GM21576 (cell line): ENCODE measurements around the gene LMX1B.

Experiments
- ATAC-seq: cut with Tn5 transposase; IDR thresholded peaks from one replicate; pipeline ENCODE4 v1.9.1; 2021; ENCODE audit warnings: mild to moderate bottlenecking, moderate library complexity; ENCODE audit not compliant: unreplicated experiment

The LMX1B gene

DNA sequence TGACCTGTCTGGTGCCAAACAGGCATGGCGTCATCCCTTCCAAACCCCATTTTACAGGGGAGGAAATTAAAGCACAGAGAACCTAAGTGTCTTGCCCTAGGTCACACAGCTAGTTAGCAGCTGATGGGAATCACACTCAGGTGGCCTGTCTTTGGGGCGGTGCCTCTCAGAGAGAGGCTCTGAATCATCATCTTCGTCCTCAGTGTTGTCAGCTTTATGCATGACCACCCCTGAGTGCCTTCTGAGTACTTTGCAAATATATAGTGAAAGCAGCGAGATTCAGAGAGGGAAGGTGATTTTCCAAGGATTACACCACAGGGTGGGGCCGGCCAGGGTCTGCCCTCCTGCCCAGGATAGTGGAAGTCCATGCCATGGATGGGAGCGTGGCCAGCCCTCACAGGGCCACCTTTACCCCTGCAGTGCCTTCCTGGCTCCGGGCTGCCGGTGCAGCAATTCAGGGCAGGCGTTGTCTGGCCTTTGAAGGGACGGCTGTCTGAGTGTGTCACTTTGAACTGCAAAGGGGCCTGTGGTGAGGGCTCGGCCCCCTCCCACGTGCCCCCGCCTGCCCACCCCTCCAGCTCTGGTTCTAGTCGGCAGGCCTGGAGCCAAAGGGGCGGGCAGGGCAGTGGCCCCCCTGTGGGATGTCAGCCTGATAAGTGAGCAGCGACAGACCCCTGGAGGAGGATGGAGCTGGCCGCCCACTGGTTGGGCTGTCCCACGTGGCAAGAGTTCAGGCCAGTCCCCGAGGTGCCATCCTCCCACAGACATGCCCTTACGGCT lies 16.9 kb downstream of the LMX1B start:
- ATAC-seq: no peak

DNA sequence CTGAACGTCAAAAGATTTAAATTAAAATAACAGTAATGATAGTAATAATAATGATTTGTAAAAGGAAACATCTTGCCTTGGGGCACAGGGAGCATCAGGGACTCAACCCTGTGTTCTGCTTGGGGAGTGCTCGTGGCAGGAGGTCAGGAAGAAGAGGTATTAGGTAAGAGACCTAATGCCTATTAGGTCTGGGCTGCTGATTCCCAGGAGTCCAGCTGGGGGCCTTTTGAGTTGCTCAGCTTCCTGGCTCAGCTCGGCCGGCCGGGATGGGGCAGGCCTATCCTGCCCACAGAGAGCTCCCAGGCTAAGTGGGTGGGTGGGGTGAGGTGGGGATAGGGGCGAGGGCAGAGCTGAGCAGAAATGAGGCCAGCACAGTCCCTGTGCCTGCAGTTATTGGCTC lies 17.5 kb downstream of the LMX1B start:
- ATAC-seq: no peak

GRCh38 chr9:126633881-126634558 lies 20.3 kb downstream of the LMX1B start:
- no peak for ATAC-seq

DNA sequence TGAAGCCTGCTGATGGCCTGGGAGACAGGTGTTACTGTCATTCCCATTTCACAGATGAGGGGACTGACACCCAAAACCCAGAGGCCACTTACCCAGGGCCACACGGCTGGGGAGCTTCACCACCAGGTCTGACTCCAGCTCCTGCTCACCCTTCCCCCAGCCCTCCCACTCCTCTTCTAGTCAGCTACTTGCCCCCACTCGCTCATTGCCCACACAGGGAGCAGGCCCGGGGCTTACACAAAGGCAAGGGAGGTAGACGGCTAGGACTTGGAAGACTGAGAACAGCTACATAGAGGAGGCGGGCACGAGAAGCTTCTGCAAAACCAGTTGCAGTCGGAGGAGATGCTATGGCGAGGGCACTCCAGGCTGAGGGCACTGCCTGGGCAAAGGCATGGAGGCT lies 21.3 kb downstream of the LMX1B start:
- ATAC-seq: no peak

- no peak for ATAC-seq
Measured at GRCh38 chr9:126635661-126636439, 22.1 kb downstream of the LMX1B start.

GRCh38 chr9:126636983-126637798 lies 23.5 kb downstream of the LMX1B start:
- ATAC-seq: no peak

DNA sequence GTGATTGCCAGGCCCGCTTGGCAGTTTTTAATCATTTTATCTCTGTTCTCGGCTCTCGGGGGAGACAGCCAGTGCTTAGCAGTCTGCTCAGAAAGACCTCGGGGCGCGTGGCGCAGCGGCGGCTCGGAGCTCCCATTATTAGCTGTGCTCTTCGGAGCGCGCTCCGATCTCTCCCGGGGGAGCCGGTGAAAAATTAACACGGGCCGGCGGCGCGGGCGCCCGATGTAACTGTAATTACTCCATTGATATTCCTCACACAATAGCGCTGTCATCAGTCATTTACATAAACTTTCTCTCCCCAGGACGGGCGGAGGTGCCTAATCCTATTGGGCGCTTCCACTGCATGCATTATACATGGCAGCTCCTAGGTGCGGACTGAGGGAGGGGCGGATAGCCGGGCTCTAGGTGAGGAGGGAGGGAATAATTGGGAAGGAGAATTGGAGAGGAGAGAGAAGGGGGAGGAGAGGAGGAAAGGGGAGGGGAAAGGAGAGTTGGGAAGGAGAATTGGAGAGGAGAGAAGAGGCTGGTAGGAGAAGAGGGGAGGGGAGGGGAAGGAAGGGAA lies 24.9 kb downstream of the LMX1B start:
- ATAC-seq: no peak

- ATAC-seq: no peak
Measured at GRCh38 chr9:126639318-126640000, 25.7 kb downstream of the LMX1B start.

- ATAC-seq: no peak
Measured at GRCh38 chr9:126641118-126641851, 27.6 kb downstream of the LMX1B start.

GRCh38 chr9:126642010-126642744 lies 28.4 kb downstream of the LMX1B start:
- no peak for ATAC-seq

GRCh38 chr9:126642839-126643238 lies 29.1 kb downstream of the LMX1B start:
- ATAC-seq: no peak

DNA sequence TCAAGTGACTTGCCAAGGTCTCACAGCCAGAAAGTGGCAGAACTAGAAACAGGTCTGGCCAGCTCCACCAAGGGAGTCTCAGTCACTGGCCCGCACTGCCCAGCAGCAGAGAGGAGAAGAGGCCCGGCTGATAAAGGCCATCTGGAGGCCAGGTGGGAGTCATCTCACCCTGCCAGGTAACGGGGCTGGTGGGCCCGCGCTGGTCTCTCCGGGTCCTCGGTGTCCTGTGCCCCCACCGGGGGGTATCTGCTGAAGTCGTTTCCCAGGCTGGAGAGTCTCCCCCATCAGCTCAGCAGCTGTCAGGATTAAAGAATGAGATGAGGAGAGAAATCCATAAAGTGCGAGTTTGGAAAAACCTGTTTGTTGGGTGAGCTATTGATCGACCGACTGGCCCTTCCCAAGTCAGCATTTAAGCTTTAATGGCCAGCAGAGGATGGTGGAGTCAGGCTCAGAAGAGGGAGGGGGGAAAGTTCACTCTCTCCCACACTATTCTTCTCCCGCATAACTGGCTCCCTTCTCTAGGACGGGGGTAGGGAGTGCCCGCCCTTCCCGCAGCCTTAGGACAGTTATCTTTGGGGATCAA lies 30.3 kb downstream of the LMX1B start:
- ATAC-seq: no peak

GRCh38 chr9:126646162-126646561 lies 32.4 kb downstream of the LMX1B start:
- no peak for ATAC-seq

DNA sequence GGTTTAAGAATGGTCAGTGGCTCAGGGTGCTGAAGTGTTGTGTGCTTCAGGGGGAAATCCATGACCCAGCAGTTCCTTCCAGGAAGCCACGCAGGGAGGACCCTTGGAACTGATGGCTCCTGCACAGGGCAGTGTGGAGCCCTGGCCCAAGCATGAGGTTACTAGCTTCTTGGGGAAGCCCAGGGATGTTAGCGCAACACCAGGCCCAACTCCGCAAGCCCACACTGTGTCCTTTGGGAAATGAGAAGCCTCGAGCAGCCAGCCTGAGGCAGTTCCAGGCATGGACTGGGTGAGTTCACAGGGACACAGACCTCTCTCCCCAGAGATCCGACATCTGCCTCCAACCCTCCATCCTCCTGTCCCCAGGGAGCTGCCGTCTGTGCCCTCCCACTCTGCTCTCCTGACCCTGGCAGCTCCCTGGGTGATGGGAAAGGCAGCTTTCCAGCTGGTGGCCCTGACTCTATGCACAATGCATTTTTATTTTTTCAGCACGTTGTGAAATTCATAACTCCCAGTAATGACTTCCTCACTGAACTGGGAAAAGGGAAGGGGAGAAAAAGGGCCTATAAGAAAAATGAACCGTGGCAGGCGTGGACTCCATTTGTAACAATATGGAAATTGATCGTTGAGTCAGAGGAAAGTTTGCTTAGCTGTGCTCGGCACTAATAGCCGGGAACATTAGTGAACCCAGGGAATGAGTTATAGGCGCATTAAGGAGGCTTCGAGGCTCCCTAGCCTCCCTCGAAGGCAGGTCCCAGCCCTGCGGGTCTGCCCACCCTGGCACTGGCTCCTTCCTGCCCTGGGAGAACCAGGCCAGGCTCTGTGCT lies 34.1 kb downstream of the LMX1B start:
- no peak for ATAC-seq

DNA sequence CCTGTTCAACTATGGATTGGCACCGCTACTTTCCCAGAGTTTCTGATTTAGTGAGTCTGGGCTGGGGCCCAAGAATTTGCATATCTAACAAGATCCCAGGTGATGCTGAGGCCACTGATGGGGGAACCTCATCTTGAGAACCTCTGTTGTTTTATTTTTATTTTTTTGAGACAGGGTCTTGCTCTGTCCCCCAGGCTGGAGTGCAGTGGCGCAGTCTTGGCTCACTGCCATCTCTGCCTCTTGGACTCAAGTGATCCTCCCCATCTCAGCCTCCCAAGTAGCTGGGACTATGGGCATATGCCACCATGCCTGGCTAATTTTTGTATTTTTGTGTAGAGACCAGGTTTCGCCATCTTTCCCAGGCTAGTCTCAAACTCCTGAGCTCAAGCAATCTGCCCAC lies 35.7 kb downstream of the LMX1B start:
- ATAC-seq: no peak

DNA sequence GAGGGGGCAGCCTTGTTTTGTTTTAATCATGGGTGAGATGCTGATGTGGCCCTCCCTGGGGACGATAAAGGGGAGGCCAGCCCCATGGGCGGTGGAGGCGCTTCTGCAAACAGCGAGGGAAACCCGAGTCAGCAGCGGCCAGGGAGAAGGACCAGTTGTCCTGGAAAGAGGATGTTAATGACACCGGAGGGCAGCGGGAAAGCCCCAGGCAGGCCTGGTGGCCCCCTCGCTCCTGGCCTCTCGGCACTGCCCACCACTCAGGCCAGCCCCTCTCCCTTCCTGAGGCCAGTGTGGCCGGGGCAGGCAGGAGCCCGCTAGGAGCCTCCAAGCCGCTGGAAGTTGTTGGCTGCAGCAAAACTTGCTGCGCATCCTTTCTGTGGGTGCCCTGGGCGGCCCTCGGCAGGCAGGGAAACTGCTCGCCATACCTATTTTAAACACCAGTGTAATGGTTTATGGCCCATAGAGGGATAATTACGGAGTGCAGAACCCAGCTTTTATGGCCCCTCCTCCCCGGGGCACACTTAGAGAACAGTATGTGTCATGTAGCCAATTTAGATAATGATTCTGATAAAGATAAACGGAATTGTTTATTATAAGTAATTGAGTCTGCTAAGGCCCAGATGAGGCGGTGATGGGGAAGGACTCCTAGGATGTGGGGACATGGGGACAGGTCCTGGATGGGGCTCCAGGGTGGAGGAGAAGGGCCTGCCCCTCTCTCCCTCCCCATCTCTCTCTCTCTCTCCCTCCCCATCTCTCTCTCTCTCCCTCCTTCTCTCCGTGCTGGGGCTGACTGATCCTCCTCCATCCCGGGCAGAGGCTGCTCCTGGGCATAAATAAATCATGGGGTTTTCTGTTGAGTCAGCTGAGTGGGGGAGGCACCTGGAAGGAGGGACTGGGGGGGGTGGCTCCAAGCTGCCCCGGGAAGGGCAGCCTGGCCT lies 36.9 kb downstream of the LMX1B start:
- no peak for ATAC-seq
